HCT116 (cell line): ENCODE results near the gene ADGRA1. TPM values are rescaled to one million over a fixed set of nuclear protein-coding genes. Genes with fewer than 3 reads are reported as not detected.

ENCODE experiments used
- ATAC-seq: fragments of 200-7000 bp; cut with Tn5 transposase; 2 replicates; pipeline ENCODE4 v1.9.1; 2020; ENCODE audit warnings: mild to moderate bottlenecking, moderate library complexity
- BruUV-seq: library from RNA; stranded (reverse); fragments of 400-500 nt; replicated peaks from 2 replicates; lab custom pipeline; 2021; lab: Mats Ljungman, UMichigan
- CTCF ChIA-PET: fragments of 300-600 bp; sonication (Branson Sonifier 250); formaldehyde crosslinking; loops from one replicate; lab custom pipeline; 2021; ENCODE audit warnings: antibody characterized with exemption; lab: Charles Lee
- POLR2A ChIA-PET: fragments of 300-600, 350-600 bp; sonication (Branson Sonifier 250); formaldehyde crosslinking; loops from one replicate; lab custom pipeline; 2021; ENCODE audit warnings: antibody characterized with exemption; lab: Charles Lee
- RAD21 ChIA-PET, 2 experiments: fragments of 300-600 bp; sonication (Branson Sonifier 250); formaldehyde crosslinking; loops; one replicate each; lab custom pipeline; 2023; ENCODE audit warnings: low total read pairs in 2 of 2; ENCODE audit not compliant: uncharacterized antibody in 2 of 2, unreplicated experiment in 2 of 2, low non-redundant PET in 1 of 2; lab: Charles Lee
- DNase-seq: peaks from one replicate; pipeline ENCODE4 v3.0.0-alpha.2; 2010; ENCODE audit warnings: low read depth, low spot score
- H2AFZ ChIP-seq: fragments of 200-600 bp; shearing (Covaris generic), sonication (generic); 2 replicates; pipeline ENCODE4 v1.6.1; 2017; ENCODE audit warnings: low read depth, mixed run types, mixed read lengths, antibody characterized with exemption, low read length; ENCODE audit not compliant: poor library complexity, severe bottlenecking
- H3K27ac ChIP-seq: 2 replicates; pipeline ENCODE4 v1.5.1; 2012; ENCODE audit warnings: low read depth, low read length
- H3K27me3 ChIP-seq: fragments of 200-600 bp; sonication (generic); 2 replicates; pipeline ENCODE4 v1.6.1; 2016; ENCODE audit warnings: mixed run types, low read length, mixed read lengths; ENCODE audit not compliant: insufficient read depth
- H3K36me3 ChIP-seq, 2 experiments: fragments of 200-500 bp in 1 of 2; fragments of 200-600 bp in 1 of 2; sonication (Bioruptor generic) in 1 of 2; sonication (generic) in 1 of 2; 2 replicates each; pipeline versions ENCODE4 v1.5.1 to v1.6.1; 2014 to 2016; ENCODE audit warnings: low read length in 2 of 2, inconsistent platforms in 1 of 2, mixed read lengths in 1 of 2, mixed run types in 1 of 2; ENCODE audit not compliant: insufficient read depth in 2 of 2, control insufficient read depth in 1 of 2
- H3K4me1 ChIP-seq, 2 experiments: fragments of 200-600 bp in 1 of 2; sonication (generic) in 1 of 2; 2 replicates each; pipeline versions ENCODE4 v1.5.1 to v1.6.1; 2012 to 2017; ENCODE audit warnings: low read length in 2 of 2, inconsistent platforms in 1 of 2, mild to moderate bottlenecking in 1 of 2, mixed read lengths in 1 of 2, mixed run types in 1 of 2, moderate library complexity in 1 of 2; ENCODE audit not compliant: insufficient read depth in 2 of 2, control insufficient read depth in 1 of 2
- H3K4me2 ChIP-seq: fragments of 200-600 bp; sonication (generic); 2 replicates; pipeline ENCODE4 v1.6.1; 2017; ENCODE audit warnings: mixed run types, low read length, mixed read lengths
- H3K4me3 ChIP-seq, 2 experiments: fragments of 200-600 bp in 1 of 2; sonication (generic) in 1 of 2; replicated peaks in 1 of 2; 2 replicates each; pipeline ENCODE4 v1.5.1; 2011 to 2016; ENCODE audit warnings: low read length in 2 of 2, control low read depth in 1 of 2, low read depth in 1 of 2, mild to moderate bottlenecking in 1 of 2, mixed read lengths in 1 of 2, mixed run types in 1 of 2
- H3K79me2 ChIP-seq: fragments of 200-600 bp; sonication (generic); 2 replicates; pipeline ENCODE4 v1.6.1; 2017; ENCODE audit warnings: mild to moderate bottlenecking, mixed run types, low read length, moderate library complexity, mixed read lengths; ENCODE audit not compliant: insufficient read depth
- H3K9ac ChIP-seq: fragments of 200-600 bp; sonication (generic); 2 replicates; pipeline ENCODE4 v1.6.1; 2016; ENCODE audit warnings: low read length, mixed read lengths
- H3K9me2 ChIP-seq: fragments of 200-600 bp; sonication (generic), shearing (Covaris generic); 2 replicates; pipeline ENCODE4 v1.6.1; 2017; ENCODE audit warnings: mixed run types, mild to moderate bottlenecking, moderate library complexity; ENCODE audit not compliant: insufficient read depth
- H3K9me3 ChIP-seq, 2 experiments: fragments of 200-500 bp in 1 of 2; fragments of 200-600 bp in 1 of 2; sonication (Bioruptor generic) in 1 of 2; sonication (generic) in 1 of 2; 2 replicates each; pipeline ENCODE4 v1.6.1; 2014 to 2017; ENCODE audit warnings: low read length in 2 of 2, mixed read lengths in 2 of 2, inconsistent platforms in 1 of 2, low read depth in 1 of 2, mild to moderate bottlenecking in 1 of 2, mixed run types in 1 of 2, moderate library complexity in 1 of 2; ENCODE audit not compliant: control insufficient read depth in 1 of 2, insufficient read depth in 1 of 2
- H4K20me1 ChIP-seq: fragments of 200-600 bp; sonication (generic), shearing (Covaris generic); 2 replicates; pipeline ENCODE4 v1.6.1; 2017; ENCODE audit warnings: mixed run types, mild to moderate bottlenecking, moderate library complexity; ENCODE audit not compliant: insufficient read depth
- CBX3 ChIP-seq: IDR thresholded peaks from 2 replicates; pipeline ENCODE4 v1.6.1; 2012; ENCODE audit warnings: low read depth
- CTCF ChIP-seq, 3 experiments: fragments of 200-600 bp in 1 of 3; sonication (generic) in 1 of 3; IDR thresholded peaks in 2 of 3; conservative IDR thresholded peaks in 1 of 3; 2 replicates each; pipeline ENCODE4 v1.5.1; 2012 to 2017; ENCODE audit warnings: low read depth in 2 of 3, low read length in 2 of 3, antibody characterized with exemption in 1 of 3, borderline replicate concordance in 1 of 3, control low read depth in 1 of 3, mild to moderate bottlenecking in 1 of 3, mixed read lengths in 1 of 3, mixed run types in 1 of 3, moderate library complexity in 1 of 3; ENCODE audit not compliant: insufficient read depth in 1 of 3
- EGR1 ChIP-seq: IDR thresholded peaks from 2 replicates; pipeline ENCODE4 v1.6.1; 2012; ENCODE audit warnings: low read depth
- ELF1 ChIP-seq: IDR thresholded peaks from 2 replicates; pipeline ENCODE4 v1.6.1; 2012; ENCODE audit warnings: low read depth, borderline replicate concordance
- FOSL1 ChIP-seq: IDR thresholded peaks from 2 replicates; pipeline ENCODE4 v1.6.1; 2012; ENCODE audit warnings: low read depth
- JUND ChIP-seq: IDR thresholded peaks from 2 replicates; pipeline ENCODE4 v1.6.1; 2012
- POLR2A ChIP-seq: IDR thresholded peaks from 2 replicates; pipeline ENCODE4 v1.7.0; 2011; ENCODE audit warnings: borderline replicate concordance; ENCODE audit not compliant: insufficient read depth, insufficient read length; ENCODE audit errors: extremely low read depth
- POLR2AphosphoS5 ChIP-seq: IDR thresholded peaks from 2 replicates; pipeline ENCODE4 v1.6.1; 2011; ENCODE audit warnings: mild to moderate bottlenecking, low read depth, low read length, moderate library complexity
- RAD21 ChIP-seq: IDR thresholded peaks from 2 replicates; pipeline ENCODE4 v1.6.1; 2012; ENCODE audit warnings: low read depth, mild to moderate bottlenecking
- SIN3A ChIP-seq: IDR thresholded peaks from 2 replicates; pipeline ENCODE4 v1.6.1; 2012; ENCODE audit warnings: low read depth
- ZNF274 ChIP-seq: fragments of 200-500 bp; sonication (Bioruptor generic); IDR thresholded peaks from 2 replicates; pipeline ENCODE4 v1.6.1; 2014; ENCODE audit warnings: mild to moderate bottlenecking, low read depth, low read length, inconsistent platforms
- intact Hi-C: fragments of 100-400 bp; cut with micrococcal nuclease; formaldehyde crosslinking; loops from 2 replicates; pipeline ENCODE4 v1.10.0; 2022
- total RNA-seq: library from RNA; stranded (reverse); gene quantifications from one replicate; pipeline ENCODE4 v1.2.1, GENCODE V29; 2021; ENCODE audit not compliant: unreplicated experiment
- TF ChIP-seq, protein P1 (sequence below): IDR thresholded peaks from 2 replicates; pipeline ENCODE4 v1.6.1; 2012

The ADGRA1 gene
- total RNA-seq, 1 experiment from 2014 or later: not detected

GRCh38 chr10:133143546-133143945, 55.8 kb downstream of the ADGRA1 start:
- no peak overlapping the region for H2AFZ ChIP-seq
- TF ChIP-seq ELF1: no peak
- no peak for TF ChIP-seq JUND
- no peak for TF ChIP-seq CTCF (IDR thresholded peaks at IDR 0.05 in 2 of 3, conservative IDR thresholded peaks at IDR 0.05 in 1 of 3; ENCODE audit: borderline replicate concordance in 1 of 3, insufficient read depth in 1 of 3, low read depth in 2 of 3, low read length in 2 of 3)
- no peak for TF ChIP-seq POLR2AphosphoS5
- no peak for TF ChIP-seq FOSL1
- no peak for TF ChIP-seq POLR2A
- TF ChIP-seq RAD21: no peak
- TF ChIP-seq CBX3: no peak
- no peak for TF ChIP-seq ZNF274
- TF ChIP-seq, protein P1, sequence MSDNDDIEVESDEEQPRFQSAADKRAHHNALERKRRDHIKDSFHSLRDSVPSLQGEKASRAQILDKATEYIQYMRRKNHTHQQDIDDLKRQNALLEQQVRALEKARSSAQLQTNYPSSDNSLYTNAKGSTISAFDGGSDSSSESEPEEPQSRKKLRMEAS: no peak
- TF ChIP-seq EGR1: no peak
- no peak for TF ChIP-seq SIN3A
- TF ChIP-seq, all 23 proteins: peak for 0
- no peaks in the 10 kb centered on the region for H3K79me2 ChIP-seq
- ATAC-seq: no peak
- no peaks in the 10 kb centered on the region for H4K20me1 ChIP-seq
- H3K4me1 ChIP-seq: peaks cover 13 to 31% of the 10 kb centered on the region in 2 experiments
- no peaks in the 10 kb centered on the region for H3K36me3 ChIP-seq
- RAD21 ChIA-PET: no interaction called here
- CTCF ChIA-PET: interaction anchor here (1.4 to 1.8 kb wide), 2 partner anchors 10 to 113 kb away, joined by 4 to 5 read pairs; no protein-coding TSS in a partner anchor
- no peak overlapping the region for H3K9ac ChIP-seq
- DNase-seq: no peak
- intact Hi-C loops: no loop called here
- H3K9me3 ChIP-seq: no peaks in the 10 kb centered on the region
- no peaks in the 10 kb centered on the region for H3K9me2 ChIP-seq
- no peak overlapping the region for H3K4me3 ChIP-seq
- POLR2A ChIA-PET: no interaction called here
- H3K27ac ChIP-seq: no peak overlapping the region
- BruUV-seq: no TSS peak
- H3K27me3 ChIP-seq: no peaks in the 10 kb centered on the region
- peak overlapping the region; percentile 54; the same call in 1 of the 2 replicates for H3K4me2 ChIP-seq
